ENCODE measurements around the gene CDKN3. TPM values are rescaled to one million over a fixed set of nuclear protein-coding genes. Genes with fewer than 3 reads are reported as not detected.
A peak's percentile ranks its signal among the peaks of the same experiment; 100 is the strongest.

CDKN3 gene, protein sequence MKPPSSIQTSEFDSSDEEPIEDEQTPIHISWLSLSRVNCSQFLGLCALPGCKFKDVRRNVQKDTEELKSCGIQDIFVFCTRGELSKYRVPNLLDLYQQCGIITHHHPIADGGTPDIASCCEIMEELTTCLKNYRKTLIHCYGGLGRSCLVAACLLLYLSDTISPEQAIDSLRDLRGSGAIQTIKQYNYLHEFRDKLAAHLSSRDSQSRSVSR
- polyA plus RNA-seq (2012; ENCODE audit: low read depth, missing spikeins), result 60.9 TPM

DNA sequence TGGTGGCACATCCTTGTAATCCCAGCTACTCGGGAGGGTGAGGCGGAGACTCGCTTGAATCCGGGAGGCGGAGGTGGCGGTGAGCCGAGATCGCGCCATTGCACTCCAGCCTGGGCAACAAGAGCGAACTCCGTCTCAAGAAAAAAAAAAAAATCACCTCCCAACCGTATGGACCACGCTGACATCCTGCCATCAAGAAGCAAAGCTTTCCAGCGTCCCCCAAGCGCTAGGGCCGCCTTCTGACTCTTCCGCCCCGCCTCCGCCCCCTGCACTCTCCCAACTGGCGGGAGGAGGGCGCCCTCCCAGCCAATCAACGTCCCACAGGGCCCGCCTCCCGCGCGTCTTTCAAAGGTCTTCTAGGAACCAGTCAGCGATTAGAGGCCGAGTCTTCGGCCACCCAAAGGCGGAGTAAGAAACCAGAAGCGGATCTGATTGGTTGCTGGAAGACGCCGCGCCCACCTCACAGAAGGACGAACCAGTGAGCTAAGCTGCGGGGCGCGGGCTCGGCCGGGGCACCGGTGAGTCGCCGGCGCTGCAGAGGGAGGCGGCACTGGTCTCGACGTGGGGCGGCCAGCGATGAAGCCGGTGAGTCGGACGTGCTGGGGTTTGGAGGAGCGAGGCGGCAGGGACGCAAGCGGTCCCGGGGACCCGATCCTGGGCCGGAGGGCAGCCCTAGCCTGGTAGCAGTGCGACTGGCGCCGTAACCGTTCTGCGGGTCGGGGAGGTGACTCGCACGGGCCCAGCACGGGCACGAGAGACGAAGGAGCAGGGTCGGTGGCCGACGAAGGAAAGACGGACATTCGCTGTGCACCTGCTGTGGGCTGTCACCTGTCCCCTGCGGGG lies at the start of gene CDKN3:
CDKN3 (plus strand) TSS at position 515 of the 843 bp plus-strand sequence; CDS start at position 577, 62 bp downstream.
- FAIRE-seq, result peak; percentile 96

DNA sequence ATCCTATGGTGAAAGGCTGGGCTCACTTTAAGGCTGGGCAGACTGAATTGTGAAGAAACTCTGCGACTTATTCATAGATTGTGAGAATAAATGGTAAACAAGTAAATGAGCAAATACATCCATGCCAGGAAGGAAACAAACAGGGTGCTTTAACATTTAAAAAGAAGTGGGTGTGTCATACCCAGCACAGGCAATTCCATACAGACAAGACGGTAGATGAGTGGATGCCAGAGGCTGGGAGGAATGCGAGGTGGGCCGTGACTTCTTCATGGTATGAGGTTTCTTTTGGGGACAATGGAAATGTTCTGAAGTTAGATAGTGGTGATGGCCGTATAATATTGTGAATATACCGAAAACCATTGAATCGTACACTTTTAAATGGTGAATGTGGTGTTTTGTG lies 49.8 kb upstream of the CDKN3 start:
- TF ChIP-seq SPI1 (IDR thresholded peaks at IDR 0.05; ENCODE audit: low read depth, low read length) (no peak), POU2F2 (IDR thresholded peaks at IDR 0.05; ENCODE audit: low read depth, low read length) (no peak), TAF1 (IDR thresholded peaks at IDR 0.05; ENCODE audit: low read depth, low read length) (no peak), POLR2AphosphoS5 (IDR thresholded peaks at IDR 0.05; ENCODE audit: low read depth, low read length) (no peak), POLR2A (IDR thresholded peaks at IDR 0.05; ENCODE audit: low read depth, low read length) (no peak), PAX5 (IDR thresholded peaks at IDR 0.05; ENCODE audit: insufficient read depth, low read length, severe bottlenecking) (no peak)
- DNase-seq (ENCODE audit: insufficient read length, low spot score) (no peak), FAIRE-seq (no peak)

More for the DNA sequence above, at the start of gene CDKN3:
- TF ChIP-seq POLR2A (IDR thresholded peaks at IDR 0.05; ENCODE audit: low read depth, low read length) (peak; percentile 80), SPI1 (IDR thresholded peaks at IDR 0.05; ENCODE audit: low read depth, low read length) (no peak)
- DNase-seq (ENCODE audit: insufficient read length, low spot score), result peak; percentile 93

DNA sequence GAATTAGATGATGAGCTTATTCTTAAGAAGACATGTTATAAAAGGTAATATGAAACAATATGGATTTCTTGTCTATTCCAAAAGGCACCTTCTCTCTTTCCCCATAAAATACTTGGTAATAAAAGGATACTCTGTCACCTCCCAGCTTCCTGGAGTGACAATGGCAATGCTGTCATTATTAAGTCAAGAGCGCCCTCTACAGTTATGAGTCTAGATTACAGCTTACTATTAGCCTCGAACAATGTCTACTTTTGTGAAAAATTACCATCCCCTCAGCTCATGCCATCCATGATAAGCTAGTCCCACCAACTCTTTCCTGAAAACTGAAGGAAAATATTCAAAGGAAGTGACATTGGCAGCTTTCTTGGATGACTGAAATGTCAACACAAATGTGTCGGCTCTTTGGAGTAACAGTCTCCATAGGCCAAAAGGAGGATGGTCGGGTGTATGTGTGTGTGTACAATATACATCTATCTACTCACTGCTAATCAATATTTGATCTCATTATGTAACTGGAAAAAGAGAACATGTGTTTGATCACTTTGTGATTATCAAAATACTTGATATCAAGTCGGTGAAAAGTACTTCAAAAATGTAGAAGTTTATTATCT lies 48.7 kb upstream of the CDKN3 start:
- TF ChIP-seq POLR2A (IDR thresholded peaks at IDR 0.05; ENCODE audit: low read depth, low read length) (no peak), POLR2AphosphoS5 (IDR thresholded peaks at IDR 0.05; ENCODE audit: low read depth, low read length) (no peak), TAF1 (IDR thresholded peaks at IDR 0.05; ENCODE audit: low read depth, low read length) (no peak), POU2F2 (IDR thresholded peaks at IDR 0.05; ENCODE audit: low read depth, low read length) (no peak), SPI1 (IDR thresholded peaks at IDR 0.05; ENCODE audit: low read depth, low read length) (no peak), PAX5 (IDR thresholded peaks at IDR 0.05; ENCODE audit: insufficient read depth, low read length, severe bottlenecking) (no peak)
- peak; percentile 71 for FAIRE-seq

DNA sequence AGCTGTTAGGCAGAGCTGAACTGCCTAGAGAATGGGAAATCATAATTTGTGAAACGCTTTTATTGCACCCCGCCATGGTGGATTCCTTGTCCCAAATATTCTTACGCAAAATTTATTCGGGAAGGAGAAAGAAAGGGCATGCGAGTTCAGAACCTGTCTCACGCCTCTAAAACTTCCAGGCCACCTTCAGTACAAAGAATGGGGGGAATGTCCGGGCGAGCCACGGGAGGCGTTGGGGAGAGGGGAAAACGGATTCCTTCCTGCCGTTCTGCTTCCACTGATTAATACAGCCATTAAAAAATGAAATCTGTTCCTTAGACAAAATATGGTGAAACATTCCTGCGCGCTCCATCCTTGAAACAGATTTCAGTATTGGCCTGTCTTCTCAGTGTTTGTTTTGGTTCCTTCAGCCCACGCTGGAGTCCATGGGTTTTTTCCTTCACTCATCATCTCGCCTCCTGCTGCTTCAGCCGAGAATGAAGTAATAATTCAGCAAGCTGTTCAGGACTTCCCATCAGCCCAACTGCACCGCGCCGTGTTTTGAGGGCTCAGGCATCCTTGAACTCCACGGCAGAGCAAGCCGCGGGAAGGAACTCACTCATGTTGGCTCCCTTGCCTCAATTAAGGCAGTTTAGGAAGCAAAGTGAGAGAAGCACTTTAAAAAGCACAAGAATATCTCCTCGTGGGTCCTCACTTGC lies 47.7 kb upstream of the CDKN3 start:
- TF ChIP-seq POLR2AphosphoS5 (IDR thresholded peaks at IDR 0.05; ENCODE audit: low read depth, low read length), result no peak
- no peak for TF ChIP-seq SPI1 (IDR thresholded peaks at IDR 0.05; ENCODE audit: low read depth, low read length)
- no peak for TF ChIP-seq POLR2A (IDR thresholded peaks at IDR 0.05; ENCODE audit: low read depth, low read length)
- no peak for TF ChIP-seq POU2F2 (IDR thresholded peaks at IDR 0.05; ENCODE audit: low read depth, low read length)
- no peak for TF ChIP-seq PAX5 (IDR thresholded peaks at IDR 0.05; ENCODE audit: insufficient read depth, low read length, severe bottlenecking)
- TF ChIP-seq TAF1 (IDR thresholded peaks at IDR 0.05; ENCODE audit: low read depth, low read length), result no peak
- no peak for DNase-seq (ENCODE audit: insufficient read length, low spot score)
- no peak for FAIRE-seq

More for the DNA sequence above, 48.7 kb upstream of the CDKN3 start:
- DNase-seq (ENCODE audit: insufficient read length, low spot score), result peak; percentile 35

DNA sequence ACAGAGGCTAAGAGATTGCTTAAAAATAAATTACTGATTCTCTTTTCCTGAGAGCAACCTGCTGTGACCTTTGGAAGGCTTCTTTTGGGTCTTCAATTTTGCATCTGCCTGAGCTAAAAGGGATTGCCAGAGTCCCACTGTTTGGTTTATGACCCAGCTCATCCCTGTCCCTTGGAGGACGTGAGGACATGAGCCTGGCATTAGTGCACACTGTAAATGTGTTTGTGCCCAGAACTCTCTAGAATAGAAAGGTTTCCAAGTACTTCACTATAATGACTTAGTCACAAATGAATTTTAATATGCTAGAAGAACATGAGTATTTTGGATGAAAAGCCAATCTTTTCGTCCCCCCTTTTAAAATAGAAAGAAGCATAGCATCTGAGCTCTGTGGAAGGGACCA lies 47.1 kb upstream of the CDKN3 start:
- DNase-seq (ENCODE audit: insufficient read length, low spot score), result no peak
- TF ChIP-seq POU2F2 (IDR thresholded peaks at IDR 0.05; ENCODE audit: low read depth, low read length) (no peak), PAX5 (IDR thresholded peaks at IDR 0.05; ENCODE audit: insufficient read depth, low read length, severe bottlenecking) (no peak)
- FAIRE-seq, result no peak

DNA sequence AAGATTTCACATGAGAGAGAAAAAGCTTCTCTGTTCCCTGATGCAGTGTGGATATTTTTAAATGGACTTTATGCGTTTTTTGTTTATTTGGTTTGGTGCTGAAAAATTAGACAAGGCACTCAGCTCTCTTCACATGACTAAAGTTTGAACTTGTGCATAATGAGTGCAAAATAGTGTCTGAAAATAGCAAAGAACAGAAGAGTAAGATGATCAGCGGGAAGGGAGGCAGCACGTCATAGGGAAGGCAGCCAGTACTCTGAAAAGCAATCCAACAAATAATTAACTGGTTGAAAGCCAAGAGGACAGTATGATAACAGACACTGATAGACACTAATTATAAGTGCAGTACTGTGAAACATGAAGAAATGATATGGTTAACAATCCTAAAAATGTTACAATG lies 46.6 kb upstream of the CDKN3 start:
- FAIRE-seq (no peak), DNase-seq (ENCODE audit: insufficient read length, low spot score) (no peak)
- TF ChIP-seq POLR2AphosphoS5 (IDR thresholded peaks at IDR 0.05; ENCODE audit: low read depth, low read length) (no peak), POLR2A (IDR thresholded peaks at IDR 0.05; ENCODE audit: low read depth, low read length) (no peak), POU2F2 (IDR thresholded peaks at IDR 0.05; ENCODE audit: low read depth, low read length) (no peak), PAX5 (IDR thresholded peaks at IDR 0.05; ENCODE audit: insufficient read depth, low read length, severe bottlenecking) (no peak), SPI1 (IDR thresholded peaks at IDR 0.05; ENCODE audit: low read depth, low read length) (no peak), TAF1 (IDR thresholded peaks at IDR 0.05; ENCODE audit: low read depth, low read length) (no peak)

DNA sequence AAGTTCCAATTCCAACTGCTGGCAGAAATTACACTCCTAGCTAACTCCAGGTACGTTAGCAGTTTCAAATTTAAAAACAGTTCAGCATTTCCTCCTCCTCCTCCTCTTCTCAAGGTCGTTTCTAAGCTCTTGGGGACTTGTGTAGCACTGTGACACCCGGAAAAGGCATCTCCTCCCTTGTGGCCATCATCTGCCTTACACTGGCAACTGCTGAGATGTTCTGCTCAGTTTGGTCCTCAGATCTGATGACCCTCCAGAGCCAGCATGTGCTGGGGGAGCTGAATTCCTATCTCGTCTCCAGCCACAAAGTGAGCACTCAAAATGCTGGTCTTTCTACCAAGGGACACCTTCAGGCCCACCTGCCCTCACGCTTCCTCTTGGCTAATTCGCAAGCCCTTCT lies 43.5 kb upstream of the CDKN3 start:
- no peak for FAIRE-seq
- TF ChIP-seq POLR2AphosphoS5 (IDR thresholded peaks at IDR 0.05; ENCODE audit: low read depth, low read length) (no peak), TAF1 (IDR thresholded peaks at IDR 0.05; ENCODE audit: low read depth, low read length) (no peak)
- DNase-seq (ENCODE audit: insufficient read length, low spot score), result no peak

DNA sequence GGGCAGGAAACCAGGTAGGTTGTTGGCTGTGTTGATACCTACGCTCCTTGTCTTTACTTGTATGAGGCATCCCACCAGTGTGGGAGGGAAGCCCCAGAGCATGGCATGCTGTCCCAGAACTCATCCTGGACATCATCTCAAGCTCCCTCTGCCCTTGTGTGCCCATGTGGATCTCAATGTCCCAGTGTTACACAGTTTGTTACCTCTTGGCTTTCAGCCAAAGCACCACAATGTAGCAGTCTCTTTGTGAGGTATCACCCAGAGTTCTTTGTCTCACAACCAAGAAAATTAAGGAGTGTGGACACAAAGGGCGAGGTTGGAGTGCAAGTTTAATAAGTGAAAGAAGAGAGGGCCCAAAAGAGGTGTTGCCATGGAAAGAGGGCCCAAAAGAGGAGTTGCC lies 43.1 kb upstream of the CDKN3 start:
- DNase-seq (ENCODE audit: insufficient read length, low spot score) (no peak), FAIRE-seq (no peak)
- TF ChIP-seq SPI1 (IDR thresholded peaks at IDR 0.05; ENCODE audit: low read depth, low read length), result no peak
- TF ChIP-seq PAX5 (IDR thresholded peaks at IDR 0.05; ENCODE audit: insufficient read depth, low read length, severe bottlenecking), result no peak
- no peak for TF ChIP-seq POU2F2 (IDR thresholded peaks at IDR 0.05; ENCODE audit: low read depth, low read length)
- no peak for TF ChIP-seq POLR2A (IDR thresholded peaks at IDR 0.05; ENCODE audit: low read depth, low read length)
- no peak for TF ChIP-seq TAF1 (IDR thresholded peaks at IDR 0.05; ENCODE audit: low read depth, low read length)
- no peak for TF ChIP-seq POLR2AphosphoS5 (IDR thresholded peaks at IDR 0.05; ENCODE audit: low read depth, low read length)

DNA sequence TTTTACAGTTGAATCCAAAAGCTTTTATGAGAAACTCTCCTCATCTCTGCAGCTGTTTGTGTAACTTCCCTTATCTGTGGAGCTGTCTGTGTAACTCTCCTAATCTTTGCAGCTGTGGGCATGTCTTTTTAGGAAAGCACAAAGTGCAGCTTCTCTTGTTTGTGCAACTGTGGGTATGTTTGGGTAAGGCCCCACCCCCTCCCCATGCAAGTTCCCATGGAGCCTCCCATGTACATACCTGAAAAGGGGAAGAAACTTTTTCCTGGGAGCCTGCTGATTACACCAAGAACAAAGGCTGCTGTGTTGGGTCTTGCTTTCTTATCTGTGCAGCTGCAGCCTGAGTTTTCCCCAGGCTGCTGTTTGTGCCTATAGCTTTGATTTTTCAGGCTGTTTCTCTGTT lies 42.7 kb upstream of the CDKN3 start:
- DNase-seq (ENCODE audit: insufficient read length, low spot score) (no peak), FAIRE-seq (no peak)
- TF ChIP-seq TAF1 (IDR thresholded peaks at IDR 0.05; ENCODE audit: low read depth, low read length) (no peak), POU2F2 (IDR thresholded peaks at IDR 0.05; ENCODE audit: low read depth, low read length) (no peak), SPI1 (IDR thresholded peaks at IDR 0.05; ENCODE audit: low read depth, low read length) (no peak), POLR2AphosphoS5 (IDR thresholded peaks at IDR 0.05; ENCODE audit: low read depth, low read length) (no peak), PAX5 (IDR thresholded peaks at IDR 0.05; ENCODE audit: insufficient read depth, low read length, severe bottlenecking) (no peak), POLR2A (IDR thresholded peaks at IDR 0.05; ENCODE audit: low read depth, low read length) (no peak)

Data from GM12891 (cell line).